ENCODE results near the gene LRTM2. TPM values are rescaled to one million over a fixed set of nuclear protein-coding genes. Genes with fewer than 3 reads are reported as not detected.

The LRTM2 gene
- total RNA-seq, 3 donors from 2014 or later = not detected

DNA sequence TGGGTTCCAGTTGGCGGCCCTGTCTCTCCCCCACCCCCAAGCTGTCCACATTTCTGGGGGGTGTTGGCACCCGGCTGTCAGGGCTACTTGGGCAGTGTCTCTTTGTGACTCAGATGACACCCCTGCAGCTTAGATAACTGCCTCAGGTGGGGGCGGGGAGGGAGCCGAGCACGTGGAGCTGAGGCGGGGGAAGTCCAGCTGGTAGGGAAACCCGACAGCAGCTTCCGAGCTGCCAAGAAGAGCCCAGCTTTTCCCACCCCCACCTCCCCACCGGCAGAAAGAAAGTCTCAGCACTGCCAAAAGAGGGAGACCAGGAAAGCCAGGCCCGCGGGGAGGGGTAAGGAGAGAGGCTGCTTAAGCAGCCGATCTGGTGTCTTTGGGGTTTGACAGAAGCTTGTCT, 1.4 kb downstream of the LRTM2 start:
- H3K9me3 ChIP-seq = no peaks in the 10 kb centered on the region
- H3K4me1 ChIP-seq (ENCODE audit: low read depth) = no peaks in the 10 kb centered on the region
- H3K4me3 ChIP-seq = no peak overlapping the region
- ATAC-seq (no peak), DNase-seq (no peak)
- intact Hi-C loops (cut with DNase I, micrococcal nuclease) = no loop called here
- no peaks in the 10 kb centered on the region for H3K36me3 ChIP-seq (ENCODE audit: low read depth)
- TF ChIP-seq, protein P1, sequence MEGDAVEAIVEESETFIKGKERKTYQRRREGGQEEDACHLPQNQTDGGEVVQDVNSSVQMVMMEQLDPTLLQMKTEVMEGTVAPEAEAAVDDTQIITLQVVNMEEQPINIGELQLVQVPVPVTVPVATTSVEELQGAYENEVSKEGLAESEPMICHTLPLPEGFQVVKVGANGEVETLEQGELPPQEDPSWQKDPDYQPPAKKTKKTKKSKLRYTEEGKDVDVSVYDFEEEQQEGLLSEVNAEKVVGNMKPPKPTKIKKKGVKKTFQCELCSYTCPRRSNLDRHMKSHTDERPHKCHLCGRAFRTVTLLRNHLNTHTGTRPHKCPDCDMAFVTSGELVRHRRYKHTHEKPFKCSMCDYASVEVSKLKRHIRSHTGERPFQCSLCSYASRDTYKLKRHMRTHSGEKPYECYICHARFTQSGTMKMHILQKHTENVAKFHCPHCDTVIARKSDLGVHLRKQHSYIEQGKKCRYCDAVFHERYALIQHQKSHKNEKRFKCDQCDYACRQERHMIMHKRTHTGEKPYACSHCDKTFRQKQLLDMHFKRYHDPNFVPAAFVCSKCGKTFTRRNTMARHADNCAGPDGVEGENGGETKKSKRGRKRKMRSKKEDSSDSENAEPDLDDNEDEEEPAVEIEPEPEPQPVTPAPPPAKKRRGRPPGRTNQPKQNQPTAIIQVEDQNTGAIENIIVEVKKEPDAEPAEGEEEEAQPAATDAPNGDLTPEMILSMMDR (IDR thresholded peaks at IDR 0.05) = no peak

DNA sequence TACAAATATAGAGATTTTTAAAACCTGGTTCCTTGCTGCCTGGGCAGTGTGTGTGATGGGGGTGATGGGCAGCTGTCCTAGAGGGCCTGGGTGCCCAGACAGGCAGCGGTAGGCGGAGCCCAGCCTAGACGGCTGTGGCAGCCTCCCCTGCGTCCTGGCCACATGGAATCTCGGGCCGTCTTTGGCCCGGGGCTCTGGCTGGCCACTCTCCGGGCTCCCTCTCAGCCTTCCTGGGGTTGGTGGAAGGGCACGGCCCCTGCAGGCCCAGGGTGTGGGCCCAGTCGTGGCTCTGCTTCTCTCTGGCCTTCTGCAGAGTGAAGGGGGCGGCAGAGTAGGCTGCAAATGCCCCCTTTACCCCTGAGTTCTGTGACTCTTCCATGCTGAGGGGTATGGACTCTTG, 2.3 kb downstream of the LRTM2 start:
- intact Hi-C loops (cut with DNase I, micrococcal nuclease) = no loop called here
- no peaks in the 10 kb centered on the region for H3K9me3 ChIP-seq
- H3K4me3 ChIP-seq = no peak overlapping the region
- no peaks in the 10 kb centered on the region for H3K36me3 ChIP-seq (ENCODE audit: low read depth)
- no peaks in the 10 kb centered on the region for H3K4me1 ChIP-seq (ENCODE audit: low read depth)
- ATAC-seq (no peak), DNase-seq (no peak)
- TF ChIP-seq, protein P1 (IDR thresholded peaks at IDR 0.05) = no peak

- ATAC-seq (no peak), DNase-seq (no peak)
- no peaks in the 10 kb centered on the region for H3K36me3 ChIP-seq (ENCODE audit: low read depth)
- no peak overlapping the region for H3K4me3 ChIP-seq
- TF ChIP-seq, protein P1 (IDR thresholded peaks at IDR 0.05) = no peak
- no peaks in the 10 kb centered on the region for H3K9me3 ChIP-seq
- intact Hi-C loops (cut with DNase I, micrococcal nuclease) = no loop called here
- H3K4me1 ChIP-seq (ENCODE audit: low read depth) = no peaks in the 10 kb centered on the region
Observed at GRCh38 chr12:1823237-1823636, 2.9 kb downstream of the LRTM2 start.

DNA sequence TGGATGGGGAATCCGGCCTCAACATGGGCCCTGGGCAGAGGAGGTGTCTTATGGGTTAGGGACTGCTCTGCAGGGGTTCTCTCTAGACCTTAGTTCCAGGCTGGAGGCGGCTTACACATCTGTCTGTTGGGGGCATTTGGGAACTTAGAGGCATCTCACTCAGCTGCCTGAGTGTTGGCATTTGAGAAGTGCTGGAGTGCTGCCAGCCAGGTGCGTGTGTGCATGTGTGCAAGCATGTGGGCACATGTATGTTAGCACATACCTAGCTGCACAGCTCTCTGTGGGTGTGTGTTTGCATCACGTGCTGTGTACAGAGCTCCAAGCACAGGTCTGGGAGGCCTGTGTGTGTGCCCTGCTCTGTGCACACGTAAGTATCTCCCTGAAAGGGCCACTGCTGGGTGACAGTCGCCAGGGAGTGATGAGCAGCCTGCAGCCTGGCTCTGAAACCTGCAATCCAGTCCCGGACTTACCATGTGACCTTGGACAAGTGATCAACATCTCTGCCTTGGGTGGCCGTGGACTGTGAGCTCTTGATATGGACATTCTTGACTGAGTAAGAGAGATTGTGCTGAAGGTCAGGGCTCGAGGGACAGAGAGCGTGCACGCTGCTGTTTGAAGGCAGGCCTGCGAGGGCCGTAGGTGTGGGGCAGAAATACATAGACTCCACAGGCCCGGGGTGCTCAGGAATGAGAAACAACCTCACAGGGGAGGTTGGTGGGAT, 5.2 kb downstream of the LRTM2 start:
- TF ChIP-seq, protein P1 (IDR thresholded peaks at IDR 0.05) = no peak
- Histone ChIP-seq H3K4me3 (no peak overlapping the region), H3K9me3 (no peaks in the 10 kb centered on the region), H3K4me1 (ENCODE audit: low read depth) (no peaks in the 10 kb centered on the region), H3K36me3 (ENCODE audit: low read depth) (no peaks in the 10 kb centered on the region)
- DNase-seq (no peak), ATAC-seq (no peak)
- intact Hi-C loops (cut with DNase I, micrococcal nuclease) = no loop called here

- TF ChIP-seq, protein P1 (IDR thresholded peaks at IDR 0.05) = no peak
- no peak for DNase-seq
- intact Hi-C loops (cut with DNase I, micrococcal nuclease) = no loop called here
- Histone ChIP-seq H3K4me1 (ENCODE audit: low read depth) (no peaks in the 10 kb centered on the region), H3K36me3 (ENCODE audit: low read depth) (no peaks in the 10 kb centered on the region), H3K9me3 (no peaks in the 10 kb centered on the region), H3K4me3 (no peak overlapping the region)
- ATAC-seq = no peak
Observed at GRCh38 chr12:1826401-1826800, 6.0 kb downstream of the LRTM2 start.
